HG03521 (cell line): ENCODE results near the gene NPHS1.

Experiments used
- ATAC-seq: cut with Tn5 transposase; IDR thresholded peaks from one replicate; pipeline ENCODE4 v1.9.1; 2021; ENCODE audit warnings: mild to moderate bottlenecking, moderate library complexity; ENCODE audit not compliant: unreplicated experiment

The NPHS1 gene

DNA sequence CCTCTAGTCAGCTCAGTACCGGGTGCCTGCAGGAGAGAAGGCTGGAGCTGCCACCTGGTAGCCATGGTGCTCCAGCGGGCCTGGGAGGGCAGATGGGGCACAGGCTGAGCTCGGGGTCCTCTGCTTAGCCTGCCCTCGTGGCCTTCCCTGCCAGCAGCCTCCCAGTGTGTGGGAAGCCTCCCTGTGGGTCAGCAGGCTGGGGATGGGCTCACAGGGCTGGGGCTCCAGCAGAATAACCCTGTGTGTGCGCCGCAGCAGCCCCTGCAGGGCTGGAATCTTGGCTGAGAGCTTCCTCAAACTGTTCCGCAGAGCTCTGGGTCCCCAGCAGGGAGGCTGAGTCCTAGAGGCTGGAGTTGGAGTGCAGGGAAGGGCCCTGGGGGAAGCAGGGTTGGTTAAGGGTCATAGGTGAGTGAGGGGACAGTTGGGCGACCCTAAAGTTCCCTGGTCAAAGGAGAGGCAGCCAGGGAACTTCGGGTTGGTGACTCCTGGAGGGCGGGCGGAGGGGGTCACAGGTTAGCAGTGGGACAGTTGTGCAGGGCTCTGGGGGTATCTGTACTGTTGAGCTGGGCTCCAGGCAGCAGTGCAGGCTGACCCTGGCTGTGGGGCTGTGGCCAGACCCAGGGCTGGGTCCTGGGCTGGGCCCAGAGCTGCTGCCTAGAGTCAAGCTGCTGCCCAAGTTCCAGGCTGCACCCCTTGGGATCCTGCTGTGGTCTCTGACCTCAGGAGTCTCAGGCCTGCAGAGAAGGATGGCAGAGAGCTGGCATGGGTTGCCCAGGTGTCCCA lies 62.9 kb downstream of the NPHS1 start:
- ATAC-seq, result no peak

DNA sequence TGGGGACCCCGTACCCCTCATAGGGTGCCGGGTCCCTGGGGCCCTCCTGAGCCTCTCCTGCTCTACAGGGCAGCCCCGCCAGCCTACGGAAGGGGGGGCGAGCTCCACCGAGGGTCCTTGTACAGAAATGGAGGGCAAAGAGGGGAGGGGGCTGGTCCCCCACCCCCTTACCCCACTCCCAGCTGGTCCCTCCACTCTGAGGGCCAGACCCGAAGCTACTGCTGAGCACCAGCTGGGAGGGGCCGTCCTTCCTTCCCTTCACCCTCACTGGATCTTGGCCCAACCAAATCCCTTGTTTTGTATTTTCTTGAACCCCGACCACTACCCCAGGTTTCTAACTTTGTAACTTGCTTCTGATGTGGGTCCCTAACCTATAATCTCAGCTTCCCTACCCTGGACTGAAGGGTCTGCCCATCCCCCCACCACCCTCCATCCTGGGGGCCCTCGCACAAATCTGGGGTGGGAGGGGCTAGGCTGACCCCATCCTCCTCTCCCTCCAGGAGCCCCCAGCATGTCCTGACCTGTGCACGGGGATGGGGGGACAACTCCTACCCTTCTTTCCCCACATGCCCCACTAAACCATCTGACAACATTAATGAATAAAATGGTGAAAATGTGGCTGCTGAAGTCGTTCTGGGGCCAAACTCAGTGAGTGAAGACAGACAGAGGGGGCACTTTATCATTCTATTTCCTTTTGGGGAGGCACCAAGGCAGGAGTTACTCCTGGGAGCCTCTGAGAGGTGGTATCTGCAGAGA lies 63.9 kb downstream of the NPHS1 start:
- no peak for ATAC-seq

DNA sequence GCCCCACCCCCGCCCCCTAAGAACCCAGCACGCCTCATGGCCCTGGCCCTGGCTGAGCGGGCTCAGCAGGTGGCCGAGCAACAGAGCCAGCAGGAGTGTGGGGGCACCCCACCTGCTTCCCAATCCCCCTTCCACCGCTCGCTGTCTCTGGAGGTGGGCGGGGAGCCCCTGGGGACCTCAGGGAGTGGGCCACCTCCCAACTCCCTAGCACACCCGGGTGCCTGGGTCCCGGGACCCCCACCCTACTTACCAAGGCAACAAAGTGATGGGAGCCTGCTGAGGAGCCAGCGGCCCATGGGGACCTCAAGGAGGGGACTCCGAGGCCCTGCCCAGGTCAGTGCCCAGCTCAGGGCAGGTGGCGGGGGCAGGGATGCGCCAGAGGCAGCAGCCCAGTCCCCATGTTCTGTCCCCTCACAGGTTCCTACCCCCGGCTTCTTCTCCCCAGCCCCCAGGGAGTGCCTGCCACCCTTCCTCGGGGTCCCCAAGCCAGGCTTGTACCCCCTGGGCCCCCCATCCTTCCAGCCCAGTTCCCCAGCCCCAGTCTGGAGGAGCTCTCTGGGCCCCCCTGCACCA lies 65.0 kb downstream of the NPHS1 start:
- ATAC-seq, result no peak

- ATAC-seq, result no peak
Observed at GRCh38 chr19:35786299-35787160, 65.8 kb downstream of the NPHS1 start.

- ATAC-seq, result no peak
Observed at GRCh38 chr19:35785339-35785627, 67.0 kb downstream of the NPHS1 start.

DNA sequence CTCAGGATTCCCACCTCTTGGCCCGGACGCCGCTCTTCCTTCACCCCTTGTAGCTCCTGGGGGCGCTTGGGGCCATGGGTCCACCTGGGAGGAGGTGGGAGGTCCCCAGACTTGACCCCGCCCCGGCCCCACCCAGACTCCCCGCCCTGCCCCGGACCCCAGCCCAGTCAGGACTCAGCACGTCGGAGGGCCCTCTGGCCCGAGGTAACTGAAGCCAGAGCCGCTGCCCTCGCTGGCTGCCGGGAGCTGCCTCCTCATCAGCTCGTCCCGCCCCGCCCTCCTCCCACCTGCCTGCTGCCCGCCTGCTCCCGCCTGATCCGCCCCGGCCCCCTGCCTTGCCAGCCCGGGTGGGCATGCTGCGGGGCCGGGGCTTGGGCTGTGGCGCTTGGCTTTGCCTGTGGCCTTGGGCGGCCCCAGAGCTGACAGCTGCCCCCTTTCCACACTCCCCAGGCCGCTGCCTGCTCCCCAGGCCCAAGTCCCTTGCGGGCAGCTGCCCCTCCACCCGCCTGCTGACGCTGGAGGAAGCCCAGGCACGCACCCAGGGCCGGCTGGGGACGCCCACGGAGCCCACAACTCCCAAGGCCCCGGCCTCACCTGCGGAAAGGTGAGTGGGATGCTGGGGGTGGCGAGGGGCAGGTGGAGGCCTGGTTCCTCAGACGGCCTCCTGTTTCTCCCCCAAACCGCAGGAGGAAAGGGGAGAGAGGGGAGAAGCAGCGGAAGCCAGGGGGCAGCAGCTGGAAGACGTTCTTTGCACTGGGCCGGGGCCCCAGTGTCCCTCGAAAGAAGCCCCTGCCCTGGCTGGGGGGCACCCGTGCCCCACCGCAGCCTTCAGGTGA lies 67.6 kb downstream of the NPHS1 start:
- no peak for ATAC-seq

DNA sequence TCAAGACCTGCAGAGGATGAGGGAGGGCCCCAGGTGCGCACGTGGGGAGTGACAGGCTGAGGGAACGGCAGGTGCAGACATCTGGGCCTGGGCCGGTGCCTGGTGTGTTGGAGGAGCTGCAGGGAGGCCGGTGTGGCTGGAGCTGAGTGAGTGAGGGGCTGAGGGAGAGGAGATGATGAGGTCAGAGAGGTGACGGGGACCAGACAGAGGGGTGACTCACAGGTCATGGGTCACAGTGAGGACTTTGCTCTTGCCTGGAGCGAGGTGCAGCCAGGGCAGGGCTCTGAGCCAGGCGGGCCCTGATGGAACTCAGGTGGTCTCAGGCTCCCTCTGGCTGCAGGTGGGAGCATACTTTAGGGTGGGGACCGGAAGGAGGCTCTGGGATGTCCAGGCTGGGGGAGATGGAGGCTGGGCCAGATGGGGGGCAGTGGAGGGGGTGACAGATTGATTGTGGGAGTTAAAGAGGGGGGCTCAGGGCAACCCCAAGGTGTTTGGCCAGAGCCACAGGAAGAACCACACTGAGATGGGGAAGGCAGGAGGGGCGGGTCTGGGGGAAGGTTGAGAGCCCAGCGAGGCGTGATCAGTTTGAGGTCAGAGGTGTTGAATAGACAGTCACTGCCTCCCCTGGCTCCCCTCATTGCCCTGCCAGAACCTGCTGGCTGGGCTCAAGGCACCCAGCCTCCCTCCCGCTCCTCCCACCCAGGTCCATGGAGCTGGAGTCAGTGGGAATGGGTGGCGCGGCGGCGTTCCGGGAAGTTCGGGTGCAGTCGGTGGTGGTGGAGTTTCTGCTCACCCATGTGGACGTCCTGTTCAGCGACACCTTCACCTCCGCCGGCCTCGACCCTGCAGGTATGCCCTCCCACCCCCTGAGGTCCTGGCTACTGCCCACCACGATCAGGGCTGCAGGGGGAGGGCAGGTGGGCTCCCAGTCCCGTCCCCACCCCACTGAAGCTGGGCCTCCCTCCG lies 68.6 kb downstream of the NPHS1 start:
- ATAC-seq, result no peak

DNA sequence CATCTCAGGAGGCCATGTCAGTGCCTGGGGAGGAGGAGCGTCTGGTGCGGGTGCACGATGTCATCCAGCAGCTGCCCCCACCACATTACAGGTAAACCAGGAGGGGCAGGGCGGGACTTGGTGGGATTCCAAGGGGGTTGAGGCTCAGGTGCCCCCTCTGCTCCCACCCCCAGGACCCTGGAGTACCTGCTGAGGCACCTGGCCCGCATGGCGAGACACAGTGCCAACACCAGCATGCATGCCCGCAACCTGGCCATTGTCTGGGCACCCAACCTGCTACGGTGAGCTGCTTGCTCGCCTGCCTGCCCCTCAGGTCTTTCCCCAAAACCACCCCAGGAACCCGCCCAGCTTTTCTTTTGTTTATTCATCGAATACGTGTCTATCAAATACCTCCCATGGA lies 69.7 kb downstream of the NPHS1 start:
- ATAC-seq, result no peak

- ATAC-seq, result no peak
Observed at GRCh38 chr19:35781650-35782049, 70.7 kb downstream of the NPHS1 start.

GRCh38 chr19:35780717-35781116 lies 71.6 kb downstream of the NPHS1 start:
- ATAC-seq, result no peak

GRCh38 chr19:35780058-35780457 lies 72.2 kb downstream of the NPHS1 start:
- no peak for ATAC-seq

- ATAC-seq, result no peak
Observed at GRCh38 chr19:35779033-35779432, 73.3 kb downstream of the NPHS1 start.

DNA sequence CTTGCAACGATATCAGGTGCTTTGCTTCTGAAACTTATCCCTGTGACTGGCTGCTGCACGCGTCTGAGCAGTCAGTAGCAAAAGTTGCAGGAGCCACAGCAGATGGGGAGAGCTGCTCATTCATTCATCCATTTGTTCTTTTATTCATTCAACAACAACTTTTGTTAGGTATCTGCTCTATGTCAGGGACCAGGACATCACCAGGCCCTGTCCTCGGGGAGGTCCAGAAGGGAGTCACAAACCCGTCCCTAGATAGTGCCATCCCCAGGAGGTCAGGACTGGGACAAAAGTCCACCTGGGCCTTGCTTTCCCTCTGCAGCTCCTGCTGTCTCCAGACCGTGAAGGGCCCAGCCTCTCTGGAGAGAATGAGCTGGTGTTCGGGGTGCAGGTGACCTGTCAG lies 74.3 kb downstream of the NPHS1 start:
- no peak for ATAC-seq

DNA sequence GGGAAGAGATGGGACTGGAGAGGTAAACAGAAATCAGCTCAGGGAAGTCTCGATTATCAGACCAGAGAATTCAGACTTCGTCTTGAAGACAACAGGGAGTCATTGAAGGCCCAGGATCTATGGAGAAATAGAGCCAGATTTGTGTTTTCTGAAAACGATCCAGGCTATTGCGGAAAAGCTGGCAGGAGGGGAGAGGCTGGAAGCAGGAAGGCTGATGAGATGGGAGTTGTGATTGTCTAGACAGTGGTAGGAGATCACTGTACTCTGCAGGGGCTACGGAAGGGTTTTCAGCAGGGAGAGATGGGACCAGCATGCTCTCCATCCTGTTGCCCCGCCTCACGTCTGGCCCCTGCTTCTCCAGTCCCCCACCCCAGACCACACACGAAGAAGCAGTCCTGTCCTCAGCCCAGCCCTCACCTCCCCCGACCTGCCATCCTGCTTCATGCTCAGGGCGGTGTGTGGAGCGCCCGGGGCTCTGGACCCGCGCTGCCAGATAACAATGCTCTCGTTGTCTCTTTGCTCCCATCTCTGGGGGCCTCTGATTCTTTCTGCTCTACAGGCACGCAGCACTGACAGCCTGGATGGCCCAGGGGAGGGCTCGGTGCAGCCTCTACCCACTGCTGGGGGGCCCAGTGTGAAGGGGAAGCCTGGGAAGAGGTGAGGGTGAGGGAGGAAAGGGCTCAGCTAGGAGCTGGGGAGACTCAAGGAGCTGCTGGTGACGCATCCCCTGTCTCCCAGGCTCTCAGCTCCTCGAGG lies 75.0 kb downstream of the NPHS1 start:
- no peak for ATAC-seq

DNA sequence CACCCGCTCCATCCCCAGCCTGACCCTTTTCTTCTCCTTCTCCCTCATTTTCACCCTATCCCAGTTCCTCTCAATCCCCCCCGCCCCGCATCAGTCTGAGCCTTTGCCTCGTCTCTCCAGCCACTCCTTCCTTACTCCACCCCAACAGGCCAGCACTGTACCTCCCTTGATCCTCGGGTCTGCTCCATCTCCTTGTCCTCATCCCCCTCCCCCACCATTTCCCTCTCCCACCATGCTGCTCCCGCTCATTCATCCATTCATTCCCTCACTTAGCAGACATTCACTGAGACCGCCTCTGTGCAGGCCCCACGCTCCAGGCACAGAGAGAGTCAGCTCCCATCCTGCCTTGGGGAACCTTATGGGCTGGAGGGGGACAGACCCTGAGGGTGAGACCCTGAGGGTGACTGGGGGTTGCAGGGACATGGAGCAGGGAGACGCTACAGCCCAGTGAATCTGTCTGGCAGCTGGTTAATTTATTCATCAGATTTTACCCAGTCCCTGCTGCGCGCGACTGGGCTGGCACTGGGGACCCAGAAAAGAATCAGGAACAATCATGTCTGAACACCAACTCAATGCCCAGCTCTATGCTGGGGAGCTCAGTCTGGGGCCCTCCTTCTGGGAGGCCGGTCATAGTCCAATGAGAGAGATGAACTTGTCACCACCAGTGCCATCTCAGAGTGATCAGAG lies 76.1 kb downstream of the NPHS1 start:
- no peak for ATAC-seq
